Measurements from ENCODE around the gene LGALS3BP.

- TF ChIP-seq REST (IDR thresholded peaks at IDR 0.05; ENCODE audit: insufficient read depth in 1 of 2, low read depth in 2 of 2, low read length in 1 of 2), result no peak
- TF ChIP-seq, protein P1, sequence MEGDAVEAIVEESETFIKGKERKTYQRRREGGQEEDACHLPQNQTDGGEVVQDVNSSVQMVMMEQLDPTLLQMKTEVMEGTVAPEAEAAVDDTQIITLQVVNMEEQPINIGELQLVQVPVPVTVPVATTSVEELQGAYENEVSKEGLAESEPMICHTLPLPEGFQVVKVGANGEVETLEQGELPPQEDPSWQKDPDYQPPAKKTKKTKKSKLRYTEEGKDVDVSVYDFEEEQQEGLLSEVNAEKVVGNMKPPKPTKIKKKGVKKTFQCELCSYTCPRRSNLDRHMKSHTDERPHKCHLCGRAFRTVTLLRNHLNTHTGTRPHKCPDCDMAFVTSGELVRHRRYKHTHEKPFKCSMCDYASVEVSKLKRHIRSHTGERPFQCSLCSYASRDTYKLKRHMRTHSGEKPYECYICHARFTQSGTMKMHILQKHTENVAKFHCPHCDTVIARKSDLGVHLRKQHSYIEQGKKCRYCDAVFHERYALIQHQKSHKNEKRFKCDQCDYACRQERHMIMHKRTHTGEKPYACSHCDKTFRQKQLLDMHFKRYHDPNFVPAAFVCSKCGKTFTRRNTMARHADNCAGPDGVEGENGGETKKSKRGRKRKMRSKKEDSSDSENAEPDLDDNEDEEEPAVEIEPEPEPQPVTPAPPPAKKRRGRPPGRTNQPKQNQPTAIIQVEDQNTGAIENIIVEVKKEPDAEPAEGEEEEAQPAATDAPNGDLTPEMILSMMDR (IDR thresholded peaks at IDR 0.05), result no peak
- TF ChIP-seq POLR2AphosphoS5 (IDR thresholded peaks at IDR 0.05; ENCODE audit: low read depth, low read length), result no peak
- TF ChIP-seq SIN3A (IDR thresholded peaks at IDR 0.05; ENCODE audit: borderline replicate concordance, insufficient read depth, low read depth, low read length), result no peak
These were observed 11.5 kb upstream of the LGALS3BP start for GRCh38 chr17:78991017-78991738.

Data from Panc1 (cell line).